HG03457 (cell line): ENCODE measurements around the gene CDC42.
"Not testable (repeated sequence)": the region's sequence is repeated elsewhere in the genome, so short reads cannot be mapped to it uniquely, and the experiment has no call there.

ENCODE experiments used
- ATAC-seq: cut with Tn5 transposase; IDR thresholded peaks from one replicate; pipeline ENCODE4 v1.9.1; 2021; ENCODE audit warnings: moderate number of reproducible peaks; ENCODE audit not compliant: unreplicated experiment

CDC42 gene

DNA sequence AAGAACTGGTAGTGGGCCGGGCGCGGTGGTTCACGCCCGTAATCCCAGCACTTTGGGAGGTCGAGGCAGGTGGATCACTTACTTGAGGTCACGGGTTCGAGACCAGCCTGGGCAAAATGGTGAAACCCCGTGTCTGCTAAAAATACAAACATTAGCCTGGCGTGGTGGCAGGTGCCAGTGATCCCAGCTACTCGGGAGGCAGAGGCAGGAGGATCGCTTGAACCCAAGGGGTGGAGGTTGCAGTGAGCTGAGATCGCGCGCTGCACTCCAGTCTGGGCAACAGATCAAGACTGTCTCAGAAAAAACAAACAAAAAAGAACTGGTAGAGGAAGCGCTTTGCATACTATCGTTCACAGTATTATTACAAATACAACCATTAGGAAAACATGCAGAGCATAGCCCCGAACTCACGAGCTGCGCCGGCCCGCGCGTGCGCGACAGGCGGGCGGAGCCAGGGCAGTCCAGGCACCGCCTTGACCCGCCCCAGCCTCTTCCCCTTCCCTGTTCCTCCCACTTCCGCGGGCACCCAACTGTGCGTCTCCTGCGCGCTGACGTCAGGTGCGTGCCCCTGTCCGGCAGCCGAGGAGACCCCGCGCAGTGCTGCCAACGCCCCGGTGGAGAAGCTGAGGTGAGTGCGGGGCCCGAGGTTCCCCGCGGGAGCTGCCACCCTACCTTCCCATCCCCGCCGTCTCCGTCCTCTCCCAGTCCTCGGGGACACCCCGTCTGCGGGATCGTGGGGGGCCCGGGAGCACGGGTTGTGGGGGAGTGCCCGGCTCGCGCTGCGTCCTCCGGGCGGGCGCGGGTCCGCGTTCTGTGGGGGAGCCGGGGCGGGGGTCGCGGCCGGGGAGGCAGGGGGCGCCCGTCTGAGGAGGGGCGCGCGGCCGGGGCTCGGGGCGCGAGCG is at the start of gene CDC42:
CDC42 (plus strand) TSS at position 595 of the 902 bp plus-strand sequence. CDS start 25,770 bp downstream, outside the sequence.
- ATAC-seq: peak; percentile 72

- ATAC-seq: not testable (repeated sequence)
These were observed 49.6 kb upstream of the CDC42 start for GRCh38 chr1:22002875-22003274.

DNA sequence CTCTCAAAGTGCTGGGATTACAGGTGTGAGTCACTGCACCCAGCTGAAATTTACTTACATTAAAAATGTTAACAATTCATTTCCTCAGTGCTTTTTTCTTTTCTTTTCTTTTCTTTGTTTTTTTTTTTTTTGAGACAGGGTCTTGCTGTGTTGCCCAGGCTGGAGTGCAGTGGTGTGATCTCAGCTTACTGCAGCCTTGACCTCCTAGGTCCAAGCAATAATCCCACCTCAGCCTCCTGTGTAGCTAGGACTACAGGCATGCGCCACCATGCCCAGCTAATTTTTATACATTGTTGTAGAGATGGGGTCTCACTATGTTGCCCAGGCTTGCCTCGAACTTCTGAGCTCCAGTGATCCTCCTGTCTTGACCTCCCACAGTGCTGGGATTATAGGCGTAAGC is 48.5 kb upstream of the CDC42 start:
- ATAC-seq: not testable (repeated sequence)

- not testable (repeated sequence) for ATAC-seq
These were observed 47.0 kb upstream of the CDC42 start for GRCh38 chr1:22005261-22006149.

DNA sequence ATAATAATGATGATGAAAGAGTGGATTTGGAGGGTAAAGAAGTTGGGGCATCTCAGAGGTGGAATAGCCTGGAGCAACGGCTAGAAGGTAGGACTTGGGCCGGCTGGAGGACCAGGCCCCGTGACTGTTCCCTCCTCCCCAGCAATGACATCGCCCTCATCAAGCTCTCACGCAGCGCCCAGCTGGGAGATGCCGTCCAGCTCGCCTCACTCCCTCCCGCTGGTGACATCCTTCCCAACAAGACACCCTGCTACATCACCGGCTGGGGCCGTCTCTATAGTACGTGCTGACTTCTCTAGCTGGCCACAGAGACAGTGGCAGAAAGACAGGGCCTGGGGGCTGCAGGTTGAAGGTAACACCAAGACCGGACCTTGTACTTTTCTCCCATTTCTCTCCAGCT is 45.8 kb upstream of the CDC42 start:
- ATAC-seq: not testable (repeated sequence)

DNA sequence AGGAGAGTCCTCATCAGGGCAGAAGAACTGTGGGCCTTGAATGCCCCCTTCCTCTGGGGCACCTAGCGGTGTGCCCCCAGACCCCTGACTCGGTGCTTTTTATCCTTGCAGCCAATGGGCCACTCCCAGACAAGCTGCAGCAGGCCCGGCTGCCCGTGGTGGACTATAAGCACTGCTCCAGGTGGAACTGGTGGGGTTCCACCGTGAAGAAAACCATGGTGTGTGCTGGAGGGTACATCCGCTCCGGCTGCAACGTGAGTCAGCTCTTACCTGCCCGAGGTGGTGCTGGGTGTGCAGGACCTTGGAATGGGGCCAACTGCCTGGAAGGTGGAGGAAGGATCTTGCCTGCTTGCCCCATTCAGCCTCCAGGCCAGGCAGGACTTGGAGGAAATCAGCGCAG is 45.2 kb upstream of the CDC42 start:
- not testable (repeated sequence) for ATAC-seq

GRCh38 chr1:22009566-22009965 is 42.9 kb upstream of the CDC42 start:
- ATAC-seq: not testable (repeated sequence)

- ATAC-seq: not testable (repeated sequence)
These were observed 39.8 kb upstream of the CDC42 start for GRCh38 chr1:22012752-22013151.

DNA sequence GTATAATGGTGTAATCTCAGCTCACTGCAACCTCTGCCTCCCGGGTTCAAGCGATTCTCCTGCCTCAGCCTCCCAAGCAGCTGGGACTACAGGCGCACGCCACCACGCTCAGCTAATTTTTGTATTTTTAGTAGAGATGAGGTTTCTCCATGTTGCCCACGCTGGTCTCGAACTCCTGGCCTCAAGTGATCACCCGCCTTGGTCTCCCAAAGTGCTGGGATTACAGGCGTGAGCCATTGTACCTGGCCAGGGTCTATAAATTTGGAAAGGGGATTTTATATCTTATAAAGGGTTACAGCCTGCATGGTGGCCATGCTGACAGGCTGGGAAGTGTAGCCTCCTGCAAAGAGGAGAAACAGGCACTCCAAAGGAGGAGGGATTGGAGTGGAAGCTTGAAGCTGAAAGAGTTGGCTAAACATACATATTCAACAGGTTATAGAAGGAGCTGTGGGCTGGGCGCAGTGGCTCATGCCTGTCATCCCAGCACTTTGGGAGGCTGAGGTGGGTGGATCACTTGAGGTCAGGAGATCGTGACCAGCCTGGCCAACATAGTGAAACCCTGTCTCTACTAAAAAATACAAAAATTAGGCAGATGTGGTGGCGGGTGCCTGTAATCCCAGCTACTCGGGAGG is 37.8 kb upstream of the CDC42 start:
- not testable (repeated sequence) for ATAC-seq

- ATAC-seq: no peak
These were observed 33.6 kb upstream of the CDC42 start for GRCh38 chr1:22018583-22019559.

DNA sequence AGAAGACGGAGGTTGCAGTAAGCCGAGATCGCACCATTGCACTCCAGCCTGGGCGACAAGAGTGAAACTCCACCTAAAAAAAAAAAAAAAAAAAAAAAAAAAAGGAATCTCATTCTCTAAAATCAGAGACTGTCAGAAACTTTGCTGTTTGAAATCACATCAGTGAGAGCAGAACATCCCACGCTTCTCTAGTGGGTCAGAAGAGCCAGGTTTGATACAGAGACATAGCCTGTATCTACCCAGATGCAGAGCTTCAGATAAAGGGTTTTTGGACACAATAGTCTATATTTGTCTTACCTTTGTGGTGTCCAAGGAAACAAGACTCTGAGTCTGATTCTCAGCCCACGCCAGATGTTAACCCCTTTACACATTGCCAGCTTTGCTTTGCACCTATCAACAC is 31.4 kb upstream of the CDC42 start:
- ATAC-seq: no peak

DNA sequence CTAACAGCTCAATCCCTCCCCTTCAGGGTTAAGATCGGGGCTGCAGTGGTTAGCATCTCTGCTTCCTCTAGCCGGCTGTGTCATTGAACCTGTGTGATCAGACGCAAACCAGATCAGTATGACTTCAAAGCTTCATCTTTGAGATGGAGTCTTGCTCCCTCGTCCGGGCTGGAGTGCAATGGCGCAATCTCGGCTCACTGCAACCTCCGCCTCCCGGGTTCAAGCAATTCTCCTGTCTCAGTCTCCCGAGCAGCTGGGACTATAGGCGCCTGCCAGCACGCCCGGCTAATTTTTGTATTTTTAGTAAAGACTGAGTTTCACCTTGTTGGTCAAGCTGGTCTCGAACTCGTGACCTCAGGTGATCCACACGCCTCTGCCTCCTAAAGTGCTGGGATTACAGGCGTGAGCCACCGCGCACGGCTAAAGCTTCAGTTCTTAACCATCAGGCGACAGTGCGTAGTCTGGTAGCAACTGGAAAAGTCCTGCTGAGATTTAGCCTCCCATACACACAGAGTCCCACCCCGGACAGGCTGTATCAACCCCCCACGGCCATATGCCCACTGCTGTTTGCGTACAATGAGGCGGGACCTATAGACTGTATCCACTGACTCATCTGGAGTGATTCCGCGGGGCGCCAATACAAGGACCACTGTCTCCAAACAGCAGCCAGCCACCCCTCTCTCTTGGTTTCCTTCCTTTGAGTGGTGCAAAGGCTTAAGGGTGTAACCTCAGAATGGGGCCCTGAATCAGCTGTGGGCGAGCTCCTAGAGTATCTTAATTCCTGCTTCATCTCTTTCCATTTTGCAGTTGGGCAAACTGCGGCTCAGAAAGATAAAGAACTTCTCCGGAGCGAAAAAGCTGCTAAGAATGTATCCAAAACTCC is 27.8 kb upstream of the CDC42 start:
- ATAC-seq: peak; percentile 28

- peak; percentile 44 for ATAC-seq
These were observed 26.9 kb upstream of the CDC42 start for GRCh38 chr1:22025368-22026155.

GRCh38 chr1:22026924-22027289 is 25.6 kb upstream of the CDC42 start:
- ATAC-seq: no peak

- no peak for ATAC-seq
These were observed 22.5 kb upstream of the CDC42 start for GRCh38 chr1:22030057-22030456.

DNA sequence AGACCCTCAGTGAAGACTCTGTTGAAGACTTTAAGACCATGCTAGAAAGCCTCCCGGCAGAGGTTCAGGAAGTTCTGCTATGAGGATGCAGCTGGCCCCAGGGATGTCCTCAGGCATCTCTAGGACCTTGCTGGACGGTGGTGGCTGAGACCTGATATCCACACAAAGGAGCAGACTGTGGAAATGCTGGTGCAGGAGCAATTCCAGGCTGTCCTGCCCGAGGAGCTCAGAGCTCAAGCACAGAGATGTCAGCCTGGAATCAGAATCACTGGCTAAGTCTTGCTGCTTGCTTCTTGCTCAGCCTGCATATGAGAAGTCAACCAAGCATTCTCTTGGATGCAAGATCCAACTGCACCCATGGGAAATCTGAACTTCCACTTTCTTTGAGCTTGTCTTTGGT is 22.0 kb upstream of the CDC42 start:
- no peak for ATAC-seq

DNA sequence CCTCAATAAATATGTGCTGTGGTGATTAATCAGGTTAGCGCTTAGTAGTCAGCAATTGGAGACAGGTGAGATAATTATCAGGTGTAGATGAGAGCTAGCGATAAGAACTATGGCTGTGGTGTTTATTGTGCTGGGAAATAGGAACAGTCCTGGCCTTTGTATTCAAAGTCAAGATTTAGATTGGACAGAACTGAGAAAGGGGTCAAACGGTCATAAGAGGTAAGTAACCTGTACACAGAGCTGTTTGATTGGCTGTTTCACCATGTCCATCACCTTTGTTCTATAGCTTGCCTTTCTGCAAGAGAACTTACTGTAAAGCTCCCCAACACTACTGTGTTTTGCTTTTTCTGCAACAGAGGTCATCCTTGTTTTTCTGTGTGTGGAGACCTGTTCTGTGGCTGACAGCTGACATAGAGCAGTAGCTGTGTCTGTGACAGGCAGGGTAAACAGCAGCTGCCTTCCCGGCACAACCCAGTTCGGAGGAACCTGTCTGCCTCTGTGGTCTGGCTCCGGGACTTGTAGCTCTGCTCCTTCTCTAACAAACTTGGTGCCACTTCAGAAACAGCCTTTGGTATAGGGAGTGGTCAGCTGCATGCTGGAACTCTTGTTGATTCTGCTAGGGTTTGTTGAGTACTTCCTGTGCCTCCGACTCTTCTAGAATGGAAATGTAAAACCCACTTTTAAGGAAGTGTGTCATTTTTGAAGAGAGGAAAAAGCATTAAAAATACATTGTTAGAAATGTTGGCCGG is 21.1 kb upstream of the CDC42 start:
- ATAC-seq: no peak

- ATAC-seq: not testable (repeated sequence)
These were observed 17.7 kb upstream of the CDC42 start for GRCh38 chr1:22034834-22035233.
